ENCODE results near the gene MTPN. TPM values are rescaled to one million over a fixed set of nuclear protein-coding genes. Genes with fewer than 3 reads are reported as not detected.

Gene MTPN
- polyA plus RNA-seq, 10 donors: 93.1 to 120 (median 103) TPM

- DNase-seq: no peak
These were observed 78.9 kb downstream of the MTPN start for GRCh38 chr7:135898226-135898625.

GRCh38 chr7:135894816-135895215, 82.3 kb downstream of the MTPN start:
- DNase-seq: no peak

GRCh38 chr7:135889823-135890222, 87.3 kb downstream of the MTPN start:
- DNase-seq: no peak

- DNase-seq: no peak
These were observed 88.4 kb downstream of the MTPN start for GRCh38 chr7:135888740-135889139.

GRCh38 chr7:135886345-135887132, 90.6 kb downstream of the MTPN start:
- no peak for DNase-seq

- DNase-seq: no peak
These were observed 92.5 kb downstream of the MTPN start for GRCh38 chr7:135884495-135885232.

GRCh38 chr7:135879233-135879632, 97.9 kb downstream of the MTPN start:
- peak in 1 of 3 donors; percentile 42 for DNase-seq

GRCh38 chr7:135878284-135878683, 98.9 kb downstream of the MTPN start:
- DNase-seq: no peak

GRCh38 chr7:135877805-135878204, 99.4 kb downstream of the MTPN start:
- DNase-seq: peak; percentile 16 to 59 (median 57)

Other genes starting within 250 kb of the MTPN start
- 1 to 10 TPM in 6 of 10 donors, under 1 TPM in 4; 0.73 to 4.0 (median 1.4) TPM for gene SLC13A4, start 249.2 kb downstream of the MTPN start, polyA plus RNA-seq (ENCODE audit: insufficient read length in 10 of 10)
- gene FAM180A, start 228.5 kb downstream of the MTPN start, polyA plus RNA-seq (ENCODE audit: insufficient read length in 10 of 10): 1 to 10 TPM in 1 of 10 donors, under 1 TPM in 6, not detected in 3; 0.13 to 1.1 (median 0.56) TPM